AML-193 (cell line): Measurements from ENCODE around the gene CCL21.

Source experiments
- DNase-seq, 2 experiments: peaks; one replicate each; lab custom pipeline; 2025; lab: John Stamatoyannopoulos, UW

The CCL21 gene

GRCh38 chr9:34707130-34707529 lies 2.8 kb downstream of the CCL21 start:
- DNase-seq = no peak

DNA sequence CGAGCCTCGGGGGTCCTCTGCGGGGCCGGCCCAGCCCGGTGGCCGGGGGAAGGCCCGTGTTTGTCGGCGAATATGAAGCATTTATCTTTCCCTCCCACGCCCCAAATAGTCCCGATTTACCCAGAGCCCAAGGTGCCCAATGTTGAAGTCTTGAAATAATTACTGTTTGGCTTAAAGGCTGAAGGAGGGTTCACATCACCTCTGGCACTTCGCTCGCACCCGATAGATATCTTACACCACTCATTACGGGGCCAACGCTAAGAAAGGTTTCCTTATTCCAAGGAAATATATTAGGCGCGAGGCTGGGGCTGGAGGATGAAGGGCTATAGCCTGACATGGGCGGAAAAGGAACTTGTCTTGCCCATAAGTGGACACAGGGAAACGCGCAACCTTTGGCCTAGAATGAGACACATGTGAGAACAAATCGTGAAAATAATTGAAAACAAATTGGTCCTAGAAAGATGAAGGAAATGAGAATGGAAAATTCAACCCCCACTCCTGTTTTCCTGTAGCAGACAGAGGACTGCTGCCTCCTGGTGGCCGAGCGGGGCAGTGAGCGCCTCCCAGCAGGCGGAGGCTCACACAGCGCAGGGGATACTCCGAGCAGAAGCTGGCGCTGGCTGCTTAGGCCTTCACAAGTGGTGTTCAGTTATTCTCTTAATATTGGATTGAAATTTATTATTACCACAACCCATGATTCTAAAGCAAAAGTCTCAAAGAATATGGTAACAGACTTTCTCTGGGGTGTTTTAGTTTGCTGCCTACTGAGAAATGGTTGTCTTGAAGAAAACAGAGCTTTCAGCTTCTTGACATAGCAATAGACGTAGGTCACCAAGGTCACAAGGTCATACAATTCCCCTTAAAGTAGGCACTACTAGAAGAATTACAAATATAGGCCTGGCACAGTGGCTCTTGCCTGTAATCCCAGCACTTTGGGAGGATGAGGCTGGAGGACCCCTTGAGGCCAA lies 7.9 kb downstream of the CCL21 start:
- DNase-seq = peak; percentile 32 to 59

- no peak for DNase-seq
Observed at GRCh38 chr9:34701023-34701768, 8.7 kb downstream of the CCL21 start.

- DNase-seq = no peak
Observed at GRCh38 chr9:34694811-34695210, 15.1 kb downstream of the CCL21 start.

GRCh38 chr9:34693560-34693959 lies 16.4 kb downstream of the CCL21 start:
- no peak for DNase-seq

DNA sequence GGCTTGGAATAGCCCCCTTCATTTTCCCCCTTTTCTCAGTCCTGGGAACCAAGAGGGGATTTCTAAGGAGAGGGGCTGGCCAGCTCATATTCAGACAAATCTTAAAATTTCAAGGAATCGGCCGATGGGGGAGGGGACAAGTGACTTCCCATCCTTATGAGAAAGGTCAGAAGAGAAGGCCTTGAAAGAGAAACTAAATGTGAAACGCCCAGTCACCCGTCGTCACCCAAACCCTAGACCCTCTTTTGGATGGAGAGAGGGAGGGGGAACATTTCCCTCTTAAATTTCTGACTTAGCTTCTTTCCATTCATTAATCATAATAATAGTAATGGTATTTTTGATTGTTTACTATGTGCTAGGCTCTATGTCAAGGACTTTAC lies 18.0 kb downstream of the CCL21 start:
- DNase-seq = no peak

GRCh38 chr9:34690983-34691935 lies 18.7 kb downstream of the CCL21 start, which contains the start of gene CCL19:
CCL19 (minus strand) TSS chr9:34691276; CDS start chr9:34691139, 137 bp downstream.
- DNase-seq = peak in 1 of 2 experiments; percentile 7

- no peak for DNase-seq
Observed at GRCh38 chr9:34689512-34689911, 20.4 kb downstream of the CCL21 start.

DNA sequence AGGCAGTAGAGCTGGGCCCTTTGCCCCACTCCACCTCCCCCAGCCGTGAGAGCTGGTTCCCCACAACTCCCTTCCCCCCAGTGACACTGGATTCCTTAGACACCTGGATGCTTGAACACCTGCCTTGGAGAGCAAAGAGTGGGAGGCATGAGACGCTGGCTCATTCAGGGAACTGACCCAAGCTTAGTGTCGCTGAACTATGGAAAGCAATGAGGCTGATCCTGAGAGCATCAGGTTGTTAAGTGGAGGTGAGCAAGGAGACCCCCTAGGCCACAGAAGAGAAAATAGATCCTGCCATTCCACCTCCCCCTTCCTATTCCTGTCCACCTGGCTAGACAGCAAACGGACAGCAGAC lies 20.8 kb downstream of the CCL21 start:
- DNase-seq = no peak

DNA sequence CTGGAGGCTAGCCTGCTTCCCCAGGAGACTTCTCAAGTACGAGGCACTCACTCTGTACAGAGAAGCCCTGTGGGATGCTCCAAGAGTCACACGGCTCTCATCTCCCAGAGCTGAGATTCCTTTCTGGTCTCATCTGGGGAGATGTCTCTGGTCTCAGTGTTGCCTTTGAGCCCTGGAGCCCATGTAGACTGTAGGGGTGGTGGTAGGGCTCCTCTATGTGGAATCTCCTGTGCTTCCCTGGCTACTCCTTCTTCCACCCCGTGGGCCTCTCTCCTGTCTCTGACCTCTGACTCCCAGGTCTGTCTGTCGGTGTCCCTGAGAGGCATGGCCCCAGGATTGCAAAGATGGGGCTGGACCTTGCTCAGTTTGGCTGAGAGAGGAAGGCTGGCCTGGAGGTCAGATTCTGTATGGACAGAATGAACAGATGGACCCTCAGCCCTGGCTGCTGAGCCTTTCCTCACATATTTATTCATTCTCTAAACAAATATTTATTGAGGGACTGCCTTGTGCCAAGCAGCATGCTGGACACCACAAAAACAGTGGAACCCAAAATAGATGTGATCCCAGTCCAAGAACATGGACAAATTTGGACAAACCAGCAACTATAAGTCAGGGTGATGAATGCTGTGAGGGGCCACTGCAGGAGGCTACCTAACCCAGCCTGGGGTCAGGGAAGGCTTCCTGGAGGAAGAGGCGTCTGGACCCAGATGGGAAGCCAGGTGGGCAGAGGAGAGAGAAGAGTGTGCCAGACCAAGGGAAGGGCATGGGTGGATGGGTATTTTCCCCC lies 21.4 kb downstream of the CCL21 start:
- no peak for DNase-seq

- no peak for DNase-seq
Observed at GRCh38 chr9:34687276-34688030, 22.5 kb downstream of the CCL21 start.

- no peak for DNase-seq
Observed at GRCh38 chr9:34686732-34687131, 23.2 kb downstream of the CCL21 start.

DNA sequence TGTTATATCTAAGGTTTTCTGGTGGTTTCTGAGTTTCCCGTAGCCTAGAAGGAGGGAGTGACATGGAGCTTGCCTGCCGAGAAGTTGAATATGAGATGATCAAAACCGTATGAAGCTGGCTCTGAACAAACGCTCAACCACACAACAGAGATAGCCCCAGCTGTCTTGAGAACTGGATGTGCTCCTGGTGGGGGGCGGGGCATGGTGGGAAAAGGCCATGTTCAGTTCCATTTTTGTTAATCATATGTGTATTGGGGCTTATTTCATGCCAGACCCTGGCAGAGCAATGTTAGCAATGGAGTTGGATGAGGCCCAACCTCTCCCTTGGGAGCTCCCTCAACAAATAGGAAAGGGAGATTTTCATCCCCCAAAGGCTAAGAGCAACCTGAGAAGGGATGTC lies 23.7 kb downstream of the CCL21 start:
- DNase-seq = no peak

DNA sequence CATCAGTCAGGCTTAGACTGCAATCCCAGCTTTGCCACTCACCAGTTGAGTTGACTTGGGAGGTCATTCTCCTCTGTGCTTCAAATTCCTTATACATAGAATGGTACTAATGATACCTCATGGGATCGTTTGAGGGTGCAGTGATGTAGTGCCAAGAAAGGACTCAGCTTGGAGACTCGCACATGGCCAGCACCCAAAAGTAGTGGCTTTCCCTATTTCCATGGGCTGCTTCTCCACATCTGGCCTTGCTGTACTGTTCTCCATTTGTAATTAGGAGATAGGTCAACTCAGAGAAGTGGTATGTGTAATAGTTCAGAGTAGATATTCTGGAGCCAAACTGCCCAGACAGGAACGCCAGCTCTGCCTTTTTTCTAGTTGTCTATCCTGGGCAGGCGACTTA lies 24.3 kb downstream of the CCL21 start:
- DNase-seq = no peak

GRCh38 chr9:34684816-34685215 lies 25.1 kb downstream of the CCL21 start:
- DNase-seq = no peak

- no peak for DNase-seq
Observed at GRCh38 chr9:34684145-34684544, 25.8 kb downstream of the CCL21 start.

DNA sequence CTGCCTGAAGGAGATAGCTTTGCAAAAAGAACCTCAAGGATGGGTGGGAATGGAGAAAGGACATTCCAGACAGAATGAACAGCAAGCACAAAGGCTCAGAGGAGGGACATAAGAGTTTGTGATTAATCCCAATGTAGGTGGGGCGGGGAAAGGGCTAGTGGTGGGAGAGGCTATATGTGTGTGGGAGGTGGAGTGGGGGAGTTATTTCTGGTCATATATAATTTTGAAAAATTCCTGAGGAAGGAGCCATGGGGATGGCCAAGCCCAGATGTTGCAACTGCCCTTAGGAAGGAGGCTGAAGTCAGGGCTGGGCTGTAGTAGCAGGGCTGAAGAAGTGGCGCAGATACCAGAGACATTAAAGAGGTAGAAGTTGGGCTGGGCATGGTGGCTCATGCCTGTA lies 34.1 kb downstream of the CCL21 start:
- DNase-seq = no peak

DNA sequence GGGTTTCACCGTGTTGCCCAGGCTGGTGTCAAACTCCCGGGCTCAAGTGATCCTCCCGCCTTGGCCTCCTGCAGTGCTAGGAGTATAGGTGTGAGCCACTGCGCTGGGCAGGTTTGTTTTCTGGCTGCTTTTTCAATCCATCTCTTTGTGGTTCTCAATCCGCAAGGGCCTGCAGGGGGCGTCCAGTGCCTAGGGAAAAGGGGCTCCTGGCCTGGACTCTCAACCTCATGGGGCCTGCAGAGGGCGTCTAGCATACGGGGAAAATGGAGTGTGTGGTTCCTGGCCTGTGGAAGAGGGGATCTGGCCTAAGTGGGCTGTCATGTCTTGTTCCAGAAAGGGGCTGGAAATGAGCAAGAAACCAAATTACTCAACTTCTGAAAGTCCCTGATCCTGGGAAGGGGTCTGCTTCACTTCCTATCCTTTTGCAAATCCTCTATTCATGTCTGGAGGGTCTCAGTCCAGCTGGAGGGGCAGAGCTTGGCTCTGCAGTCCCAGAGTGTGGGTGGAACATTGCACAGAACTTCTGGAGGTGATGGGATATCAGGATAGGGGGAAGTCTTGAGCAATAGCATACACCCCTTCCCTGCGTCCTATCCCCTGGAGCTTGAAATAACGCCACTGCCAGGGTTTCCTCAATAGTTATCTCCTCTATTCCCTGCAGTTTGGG lies 34.8 kb downstream of the CCL21 start:
- DNase-seq = peak; percentile 63 to 75

GRCh38 chr9:34674440-34674839 lies 35.5 kb downstream of the CCL21 start:
- DNase-seq = no peak

- no peak for DNase-seq
Observed at GRCh38 chr9:34671307-34671706, 38.6 kb downstream of the CCL21 start.
